HTERT RPE-1 (cell line): ENCODE measurements around the gene HSPD1.

ENCODE experiments used
- in situ Hi-C: fragments of 300-500 bp; cut with MboI; formaldehyde crosslinking; loops from 4 replicates; pipeline ENCODE4 v1.14.3; 2020; ENCODE audit warnings: low sequenced_read_pairs

The HSPD1 gene

GRCh38 chr2:197499594-197500502, at the start of gene HSPD1, which contains the start of gene HSPE1:
Gene HSPD1 (minus strand): TSS chr2:197499840. CDS start chr2:197498848, 992 bp downstream.
Gene HSPE1 (plus strand): TSS chr2:197500379. CDS start chr2:197500437, 58 bp downstream.
- in situ Hi-C loops: no loop called here

- in situ Hi-C loops: no loop called here
These were observed 48.9 kb upstream of the HSPD1 start for GRCh38 chr2:197548582-197548981.

DNA sequence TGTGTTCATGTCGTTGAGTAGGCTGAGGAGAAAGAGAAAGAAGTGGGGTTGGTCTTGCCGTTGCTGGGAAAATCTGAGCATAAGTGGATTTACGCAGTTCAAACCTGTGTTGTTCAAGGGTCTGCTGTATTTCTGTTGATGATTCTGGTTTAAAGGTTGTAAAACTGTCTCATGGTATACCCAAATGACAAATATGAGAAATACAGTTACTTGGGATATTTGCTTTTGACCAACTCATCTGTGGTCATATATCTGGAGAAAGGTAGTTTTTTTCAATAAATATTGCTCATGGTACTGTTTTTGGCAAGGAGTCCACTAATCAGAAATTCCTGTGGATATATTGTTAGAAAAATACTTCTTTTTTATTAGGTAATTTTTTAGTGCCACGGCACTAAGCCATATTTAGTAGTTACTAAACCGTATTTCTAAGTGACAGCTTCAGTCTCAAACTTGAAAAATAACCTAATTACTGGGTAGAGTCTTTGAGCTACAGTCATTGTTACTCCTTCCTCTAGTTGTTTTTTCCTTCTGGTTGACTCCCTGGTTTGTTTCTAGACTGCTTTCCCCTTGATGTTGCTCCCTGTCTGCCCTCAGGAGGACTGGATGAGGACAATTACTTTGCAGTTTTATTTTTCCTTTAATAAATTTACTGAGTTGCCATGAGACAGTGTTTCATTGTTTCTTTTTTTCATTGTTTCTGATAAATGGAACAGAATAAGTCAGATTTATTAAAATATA, 47.7 kb upstream of the HSPD1 start:
- in situ Hi-C loops: no loop called here

DNA sequence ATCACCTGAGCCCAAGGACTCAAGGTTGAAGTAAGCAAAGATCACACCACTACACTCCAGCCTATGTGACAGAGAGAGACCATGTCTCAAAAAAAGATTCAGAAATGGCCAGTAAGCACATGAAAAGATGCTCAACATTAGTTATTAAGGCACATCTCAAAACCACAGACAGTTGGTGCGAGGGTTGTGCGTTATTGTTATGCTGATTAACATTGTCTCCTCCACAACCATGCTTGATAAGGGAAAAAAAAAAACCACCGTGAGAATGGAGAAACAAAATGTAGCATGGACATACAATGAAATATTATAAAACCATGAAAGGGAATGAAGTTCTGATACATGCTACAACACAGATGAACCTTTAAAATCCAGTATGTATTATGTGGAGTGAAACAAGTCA, 43.6 kb upstream of the HSPD1 start:
- in situ Hi-C loops: no loop called here

DNA sequence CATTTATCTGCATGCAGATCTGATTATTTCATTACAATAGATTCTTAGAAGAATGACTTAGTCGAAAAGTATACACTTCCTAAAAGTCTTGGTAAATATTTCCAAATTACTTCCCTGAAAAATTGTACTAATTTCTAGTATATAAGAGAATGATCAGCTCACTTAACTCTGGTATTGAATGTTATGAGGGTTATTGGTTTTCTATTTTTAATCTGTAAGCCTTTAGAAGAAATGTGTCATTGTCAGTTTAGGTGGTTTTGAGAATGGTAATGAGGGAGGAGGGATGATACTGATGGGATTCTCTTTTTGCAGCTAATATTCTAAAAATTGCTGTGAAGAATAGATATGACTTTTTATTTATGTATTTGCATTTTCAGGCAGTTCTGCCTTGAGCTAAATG, 40.1 kb upstream of the HSPD1 start:
- in situ Hi-C loops: no loop called here

DNA sequence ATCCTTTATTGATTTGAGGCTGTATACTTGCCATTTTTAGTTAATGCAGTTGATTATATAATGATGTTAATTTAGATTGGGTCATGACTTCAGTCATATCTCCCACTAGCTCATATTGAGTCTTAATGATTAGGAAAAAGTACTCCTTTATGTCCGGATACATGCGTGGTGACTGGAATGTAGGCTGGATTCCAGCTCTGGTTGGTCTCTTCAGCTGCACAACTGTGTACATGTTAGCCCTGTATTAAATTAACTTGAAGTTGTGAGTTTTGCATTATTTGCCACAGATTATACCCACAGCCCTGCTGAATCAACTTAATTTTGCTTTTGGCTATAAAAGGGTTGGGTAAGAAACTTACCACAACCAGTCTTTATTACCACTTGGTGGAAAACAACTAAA, 38.8 kb upstream of the HSPD1 start:
- in situ Hi-C loops: no loop called here

- in situ Hi-C loops: no loop called here
These were observed 17.5 kb upstream of the HSPD1 start for GRCh38 chr2:197517150-197517549.

DNA sequence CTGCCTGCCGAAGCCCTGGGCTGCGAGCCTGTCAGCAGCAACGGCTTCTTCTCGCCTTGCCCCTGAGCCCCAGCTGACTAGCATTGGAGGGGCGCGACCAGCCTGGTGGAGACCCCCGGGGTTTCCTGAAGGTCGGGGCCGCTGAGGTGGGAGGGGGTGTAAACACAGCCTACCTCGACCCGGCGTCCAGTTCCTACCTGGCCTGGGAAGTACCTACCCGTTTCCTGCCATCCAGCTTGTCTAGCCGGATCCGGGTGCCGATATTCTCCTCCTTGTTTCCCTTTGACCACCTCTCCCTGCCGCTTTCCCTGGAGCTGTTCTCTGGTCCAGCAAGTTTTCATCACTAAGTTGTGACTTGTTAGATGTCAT, 16.7 kb upstream of the HSPD1 start:
- in situ Hi-C loops: no loop called here

DNA sequence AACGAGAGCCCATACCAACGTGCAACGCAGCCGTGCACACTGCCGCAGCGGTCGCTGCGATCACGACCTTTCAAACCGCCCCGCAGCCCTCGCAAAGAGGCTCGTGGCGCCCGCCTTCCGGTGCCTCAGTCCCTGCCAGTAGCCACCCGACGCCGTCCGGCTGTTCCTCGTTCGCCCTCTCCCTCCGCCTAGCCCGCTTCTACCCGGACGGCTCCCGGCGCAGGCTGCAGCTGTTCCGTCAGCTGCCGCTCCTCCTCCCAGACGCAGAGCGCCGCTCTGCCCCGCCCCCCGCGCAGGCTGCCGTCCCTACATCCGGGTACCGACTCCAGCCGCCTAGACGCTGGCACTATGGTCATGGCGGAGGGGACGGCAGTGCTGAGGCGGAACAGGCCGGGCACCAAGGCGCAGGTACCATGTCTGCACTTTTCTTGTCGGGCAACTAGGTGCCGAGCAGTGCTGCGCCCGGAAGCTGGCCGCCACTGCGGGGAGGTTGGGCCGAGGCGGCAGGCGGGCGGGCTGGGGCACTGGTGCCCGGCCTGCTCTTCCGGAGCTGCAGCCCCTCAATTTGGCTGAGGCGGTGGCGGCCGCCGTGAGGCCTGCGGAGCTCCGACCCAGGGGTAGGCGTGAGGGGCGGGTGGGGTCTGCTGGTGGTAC, 16.2 kb upstream of the HSPD1 start, which contains the start of gene MOB4:
MOB4 (plus strand) TSS at position 328 of the 654 bp plus-strand sequence; CDS start at position 349, 21 bp downstream.
- in situ Hi-C loops: no loop called here

DNA sequence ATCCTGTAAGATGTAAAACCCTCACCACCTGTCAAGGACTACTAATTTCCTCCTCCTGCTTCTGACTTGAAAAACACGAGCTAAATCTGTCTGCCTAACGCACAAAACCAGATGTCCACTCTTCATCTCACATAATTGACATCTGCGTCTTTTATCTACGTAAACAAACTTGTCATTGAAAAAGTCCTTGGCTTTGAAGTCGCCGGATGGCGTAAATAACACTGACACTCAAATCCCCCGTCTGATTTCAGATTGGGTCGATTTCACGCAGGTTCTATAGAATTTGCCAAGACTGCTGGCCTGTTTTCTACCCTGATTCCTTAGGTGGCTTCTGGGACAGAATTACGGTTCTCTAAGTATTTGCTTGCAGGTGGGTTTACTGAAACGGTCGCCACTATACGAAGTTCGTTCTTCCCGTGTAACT, 15.7 kb upstream of the HSPD1 start:
- in situ Hi-C loops: no loop called here

GRCh38 chr2:197514754-197515153, 15.1 kb upstream of the HSPD1 start:
- in situ Hi-C loops: no loop called here

DNA sequence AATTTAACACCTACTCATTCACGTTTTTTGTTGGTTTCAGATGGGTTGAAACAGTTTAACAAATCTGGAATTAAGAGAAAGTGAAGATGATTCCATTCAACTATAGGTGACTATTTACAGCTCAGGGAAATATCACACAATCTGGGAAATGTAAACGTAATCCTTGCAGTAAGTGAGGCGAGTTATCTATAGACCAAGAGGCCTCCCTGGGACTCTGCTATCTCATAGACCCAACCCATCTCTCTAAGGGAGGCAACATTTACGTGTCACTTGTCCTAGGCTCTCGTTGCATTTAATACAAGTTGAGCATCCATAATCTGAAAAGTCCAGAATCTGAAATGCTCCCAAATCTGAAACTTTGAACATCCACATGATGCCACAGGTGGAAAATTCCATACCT, 14.3 kb upstream of the HSPD1 start:
- in situ Hi-C loops: no loop called here

DNA sequence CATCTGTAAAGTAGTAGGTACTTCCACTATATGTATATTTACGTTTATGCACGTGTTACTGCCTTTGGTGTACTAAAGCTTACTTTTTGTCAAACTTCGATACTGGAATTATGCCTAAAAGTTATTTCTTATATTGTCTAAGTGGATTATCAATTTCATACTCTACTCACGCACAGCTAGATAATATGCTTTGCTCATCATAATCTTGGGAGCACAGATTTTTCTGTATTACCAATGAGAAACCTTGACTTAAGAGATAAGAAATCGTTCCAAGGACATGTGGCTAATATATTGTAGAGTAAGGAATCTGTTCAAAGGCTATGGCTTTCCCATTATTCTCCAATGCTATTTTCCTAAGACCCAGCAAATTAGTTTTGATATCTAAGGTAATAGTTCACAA, 7.0 kb upstream of the HSPD1 start:
- in situ Hi-C loops: no loop called here

DNA sequence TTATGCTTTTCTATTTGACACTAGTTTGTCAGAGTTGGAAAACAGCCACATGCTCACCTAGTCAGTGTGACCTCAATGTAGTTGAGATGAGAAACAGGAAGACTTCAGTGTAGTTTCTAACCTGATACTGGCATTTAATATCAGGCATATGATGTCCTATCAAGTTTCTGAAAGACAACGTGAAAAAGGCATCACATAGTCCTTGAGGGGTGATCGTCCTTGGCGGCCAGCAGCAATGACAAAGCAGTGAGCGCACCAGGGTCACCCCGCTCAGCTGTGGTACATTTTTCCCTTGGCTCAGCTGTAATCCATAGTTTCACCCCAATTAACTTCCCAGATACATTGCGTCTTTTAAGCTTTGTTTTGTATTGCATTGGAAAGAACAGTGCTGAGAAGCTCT, 4.9 kb upstream of the HSPD1 start:
- in situ Hi-C loops: no loop called here

DNA sequence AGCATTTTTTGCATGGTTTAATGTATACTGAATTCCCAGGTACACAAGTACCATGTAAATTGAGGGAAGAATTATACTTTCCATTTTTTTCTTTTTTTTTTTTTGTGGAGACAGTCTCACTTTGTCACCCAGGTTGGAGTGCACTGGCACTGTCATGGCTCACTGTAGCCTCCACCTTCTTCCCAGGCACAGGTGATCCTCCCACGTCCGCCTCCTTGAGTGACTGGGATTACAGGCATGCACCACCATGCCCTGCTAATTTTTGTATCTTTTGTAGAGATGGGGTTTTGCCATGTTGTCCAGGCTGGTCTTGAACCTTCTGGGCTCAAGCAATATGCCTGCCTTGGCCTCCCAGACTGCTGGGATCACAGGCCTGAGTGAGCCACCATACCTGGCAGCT, 4.4 kb upstream of the HSPD1 start:
- in situ Hi-C loops: no loop called here

- in situ Hi-C loops: no loop called here
These were observed 3.0 kb upstream of the HSPD1 start for GRCh38 chr2:197502685-197503084.

- in situ Hi-C loops: no loop called here
These were observed 2.6 kb upstream of the HSPD1 start for GRCh38 chr2:197502201-197502600.

- in situ Hi-C loops: no loop called here
These were observed 977 bp upstream of the HSPD1 start for GRCh38 chr2:197500503-197501131.

DNA sequence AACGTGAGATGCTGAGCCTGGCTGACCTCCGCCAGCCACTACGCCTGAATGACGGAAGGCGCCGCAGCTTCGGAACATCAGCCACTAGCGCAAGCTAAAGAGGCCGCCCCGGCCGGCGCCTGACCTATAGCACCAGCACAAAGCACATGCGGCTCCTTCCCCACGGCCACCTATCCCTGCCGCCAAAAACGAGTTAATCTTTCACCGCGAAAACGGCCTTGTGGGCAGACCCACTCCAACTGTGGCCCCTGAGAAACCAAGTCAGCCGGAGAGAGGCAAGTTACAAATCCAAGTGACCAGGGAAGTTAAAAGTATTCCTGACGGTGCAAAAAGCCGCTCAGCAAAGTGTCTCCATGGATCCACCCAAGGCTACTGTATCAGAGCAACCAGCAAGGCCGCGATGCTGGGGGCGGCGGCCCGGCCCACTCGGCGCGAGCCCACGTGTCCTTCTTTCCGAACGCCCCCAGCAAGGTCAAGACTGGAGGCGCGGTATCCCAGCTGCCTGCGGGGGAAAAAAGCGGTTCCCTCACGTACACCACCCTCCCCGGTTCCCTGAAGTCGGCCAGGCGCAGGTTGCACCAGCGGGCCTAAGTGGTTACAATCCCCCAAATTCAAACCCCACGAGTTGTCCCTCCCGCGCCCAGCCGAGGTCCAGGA, 575 bp downstream of the HSPD1 start:
- in situ Hi-C loops: no loop called here

GRCh38 chr2:197498235-197498936, 1.3 kb downstream of the HSPD1 start:
- in situ Hi-C loops: no loop called here
